OCI-LY1 (cell line): ENCODE data around the gene ZXDC.

ENCODE experiments used
- H2AFZ ChIP-seq: fragments of 200-600 bp; sonication (generic), shearing (Covaris generic); 2 replicates; pipeline ENCODE4 v1.6.0; 2014; ENCODE audit warnings: antibody characterized with exemption, mild to moderate bottlenecking, low read length
- H3F3A ChIP-seq: fragments of 200-600 bp; sonication (generic), shearing (Covaris generic); 2 replicates; pipeline ENCODE4 v1.6.0; 2014; ENCODE audit warnings: mild to moderate bottlenecking, antibody characterized with exemption, low read length, moderate library complexity; ENCODE audit not compliant: insufficient read depth
- H3K27ac ChIP-seq: fragments of 200-600 bp; sonication (generic); 2 replicates; pipeline ENCODE4 v1.5.1; 2014; ENCODE audit warnings: low read length, mixed run types, mild to moderate bottlenecking, low read depth; ENCODE audit not compliant: poor library complexity, severe bottlenecking
- H3K27me3 ChIP-seq: fragments of 200-600 bp; sonication (generic); 2 replicates; pipeline ENCODE4 v1.6.0; 2014; ENCODE audit warnings: antibody characterized with exemption, mild to moderate bottlenecking, low read length, moderate library complexity; ENCODE audit not compliant: insufficient read depth
- H3K36me3 ChIP-seq: fragments of 200-600 bp; sonication (generic); 2 replicates; pipeline ENCODE4 v1.6.1; 2014; ENCODE audit warnings: mild to moderate bottlenecking, antibody characterized with exemption, low read length, moderate library complexity, mixed read lengths; ENCODE audit not compliant: insufficient read depth
- H3K4me1 ChIP-seq: fragments of 200-600 bp; sonication (generic); 2 replicates; pipeline ENCODE4 v1.5.1; 2014; ENCODE audit warnings: mild to moderate bottlenecking, low read length, moderate library complexity; ENCODE audit not compliant: insufficient read depth, severe bottlenecking
- H3K4me2 ChIP-seq: fragments of 200-600 bp; sonication (generic), shearing (Covaris generic); 2 replicates; pipeline ENCODE4 v1.6.1; 2014; ENCODE audit warnings: low read length
- H3K4me3 ChIP-seq: fragments of 200-600 bp; sonication (generic); 2 replicates; pipeline ENCODE4 v1.5.1; 2014; ENCODE audit warnings: low read length, low read depth, mild to moderate bottlenecking, mixed read lengths; ENCODE audit not compliant: poor library complexity, severe bottlenecking
- H3K79me2 ChIP-seq: fragments of 200-600 bp; shearing (Covaris generic); 2 replicates; pipeline ENCODE4 v1.6.1; 2016; ENCODE audit warnings: mixed run types, low read length, mixed read lengths; ENCODE audit not compliant: insufficient read depth
- H3K9ac ChIP-seq: fragments of 200-600 bp; sonication (generic), shearing (Covaris generic); 2 replicates; pipeline ENCODE4 v1.6.1; 2014; ENCODE audit warnings: mild to moderate bottlenecking, low read length, mixed read lengths
- H3K9me2 ChIP-seq: fragments of 200-600 bp; sonication (generic), shearing (Covaris generic); 2 replicates; pipeline ENCODE4 v1.6.1; 2014; ENCODE audit warnings: low read depth, mild to moderate bottlenecking, low read length, mixed read lengths
- H3K9me3 ChIP-seq: fragments of 200-600 bp; shearing (Covaris generic); 2 replicates; pipeline ENCODE4 v1.6.1; 2014; ENCODE audit warnings: low read length, mixed read lengths
- H4K20me1 ChIP-seq: fragments of 200-600 bp; sonication (generic), shearing (Covaris generic); 2 replicates; pipeline ENCODE4 v1.6.0; 2016; ENCODE audit warnings: mild to moderate bottlenecking, low read length; ENCODE audit not compliant: insufficient read depth
- EZH2 ChIP-seq: fragments of 200-600 bp; sonication (generic), shearing (Covaris generic); IDR thresholded peaks from 2 replicates; pipeline ENCODE4 v1.8.0; 2017; ENCODE audit warnings: borderline replicate concordance, mixed run types, mild to moderate bottlenecking, antibody characterized with exemption, low read length, moderate library complexity, mixed read lengths
- TF ChIP-seq, protein P1 (sequence below): fragments of 200-600 bp; sonication (generic), shearing (Covaris generic); IDR thresholded peaks from 2 replicates; pipeline ENCODE4 v1.5.1; 2017; ENCODE audit warnings: mild to moderate bottlenecking, antibody characterized with exemption, low read length, moderate library complexity, mixed read lengths

ZXDC gene

GRCh38 chr3:126424039-126424717 lies 51.5 kb downstream of the ZXDC start:
- TF ChIP-seq, protein P1, sequence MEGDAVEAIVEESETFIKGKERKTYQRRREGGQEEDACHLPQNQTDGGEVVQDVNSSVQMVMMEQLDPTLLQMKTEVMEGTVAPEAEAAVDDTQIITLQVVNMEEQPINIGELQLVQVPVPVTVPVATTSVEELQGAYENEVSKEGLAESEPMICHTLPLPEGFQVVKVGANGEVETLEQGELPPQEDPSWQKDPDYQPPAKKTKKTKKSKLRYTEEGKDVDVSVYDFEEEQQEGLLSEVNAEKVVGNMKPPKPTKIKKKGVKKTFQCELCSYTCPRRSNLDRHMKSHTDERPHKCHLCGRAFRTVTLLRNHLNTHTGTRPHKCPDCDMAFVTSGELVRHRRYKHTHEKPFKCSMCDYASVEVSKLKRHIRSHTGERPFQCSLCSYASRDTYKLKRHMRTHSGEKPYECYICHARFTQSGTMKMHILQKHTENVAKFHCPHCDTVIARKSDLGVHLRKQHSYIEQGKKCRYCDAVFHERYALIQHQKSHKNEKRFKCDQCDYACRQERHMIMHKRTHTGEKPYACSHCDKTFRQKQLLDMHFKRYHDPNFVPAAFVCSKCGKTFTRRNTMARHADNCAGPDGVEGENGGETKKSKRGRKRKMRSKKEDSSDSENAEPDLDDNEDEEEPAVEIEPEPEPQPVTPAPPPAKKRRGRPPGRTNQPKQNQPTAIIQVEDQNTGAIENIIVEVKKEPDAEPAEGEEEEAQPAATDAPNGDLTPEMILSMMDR = no peak
- no peak for TF ChIP-seq EZH2
- 0 out of 2 replicates have a peak, but pooled peaks cover 2% of the 10 kb centered on the region for H3K9me3 ChIP-seq
- H3K4me2 ChIP-seq = no peak overlapping the region
- no peaks in the 10 kb centered on the region for H3K36me3 ChIP-seq
- no peaks in the 10 kb centered on the region for H3K4me1 ChIP-seq
- H3K27me3 ChIP-seq = no peaks in the 10 kb centered on the region
- H3F3A ChIP-seq = no peaks in the 10 kb centered on the region
- H3K9me2 ChIP-seq = no peaks in the 10 kb centered on the region
- H3K4me3 ChIP-seq = no peak overlapping the region
- H3K27ac ChIP-seq = no peak overlapping the region
- H3K79me2 ChIP-seq = no peaks in the 10 kb centered on the region
- H4K20me1 ChIP-seq = no peaks in the 10 kb centered on the region
- no peak overlapping the region for H2AFZ ChIP-seq
- H3K9ac ChIP-seq = no peak overlapping the region

- Histone ChIP-seq H3K79me2 (no peaks in the 10 kb centered on the region), H3K9me2 (no peaks in the 10 kb centered on the region), H2AFZ (no peak overlapping the region), H3K9me3 (0 out of 2 replicates have a peak, but pooled peaks cover 2% of the 10 kb centered on the region), H3K9ac (no peak overlapping the region), H4K20me1 (no peaks in the 10 kb centered on the region), H3F3A (no peaks in the 10 kb centered on the region), H3K27ac (no peak overlapping the region), H3K4me2 (no peak overlapping the region), H3K27me3 (no peaks in the 10 kb centered on the region), H3K36me3 (no peaks in the 10 kb centered on the region), H3K4me3 (no peak overlapping the region), H3K4me1 (no peaks in the 10 kb centered on the region)
- no peak for TF ChIP-seq EZH2
- TF ChIP-seq, protein P1 = no peak
These were observed 52.3 kb downstream of the ZXDC start for GRCh38 chr3:126423191-126424038.

DNA sequence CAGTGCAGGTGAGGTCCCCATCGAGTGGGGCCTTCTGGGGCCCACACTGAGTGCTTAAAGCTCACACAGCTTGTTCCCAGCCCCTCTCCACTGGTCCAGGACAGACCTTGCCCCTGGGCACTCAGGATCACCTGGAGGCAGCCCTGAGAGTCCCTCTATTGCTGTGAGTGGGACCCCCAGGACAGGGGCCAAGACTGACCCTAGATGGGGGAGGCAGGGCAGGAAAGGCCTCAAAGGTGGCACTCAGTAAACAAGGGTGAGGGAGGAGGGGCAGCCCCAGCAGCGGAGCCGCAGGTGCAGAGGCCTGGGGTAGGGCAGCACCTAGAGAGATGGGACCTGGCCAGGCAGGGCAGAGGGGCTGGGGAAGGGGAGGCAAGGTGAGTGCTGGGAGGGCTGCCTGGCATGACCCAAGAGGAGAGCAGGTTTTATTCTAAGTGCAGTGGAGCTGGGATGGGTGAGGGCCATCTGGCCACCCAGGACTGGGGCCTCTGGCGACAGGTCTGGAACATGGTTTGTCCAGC lies 53.1 kb downstream of the ZXDC start:
- Histone ChIP-seq H3K36me3 (no peaks in the 10 kb centered on the region), H3K27me3 (no peaks in the 10 kb centered on the region), H3K9me2 (no peaks in the 10 kb centered on the region), H3K79me2 (no peaks in the 10 kb centered on the region), H3K27ac (no peak overlapping the region), H4K20me1 (no peaks in the 10 kb centered on the region), H3K4me3 (no peak overlapping the region), H3F3A (no peaks in the 10 kb centered on the region), H3K9me3 (0 out of 2 replicates have a peak, but pooled peaks cover 2% of the 10 kb centered on the region), H2AFZ (no peak overlapping the region), H3K9ac (no peak overlapping the region), H3K4me2 (no peak overlapping the region), H3K4me1 (no peaks in the 10 kb centered on the region)
- TF ChIP-seq, protein P1 = no peak
- TF ChIP-seq EZH2 = no peak
